PC-3 (cell line): ENCODE data around the gene CEBPZ. TPM values are rescaled to one million over a fixed set of nuclear protein-coding genes. Genes with fewer than 3 reads are reported as not detected.
A peak's percentile ranks its signal among the peaks of the same experiment; 100 is the strongest.

ENCODE experiments used
- ATAC-seq: fragments of 200-7000 bp; cut with Tn5 transposase; 2 replicates; pipeline ENCODE4 v1.9.1; 2020; ENCODE audit warnings: mild to moderate bottlenecking, moderate library complexity
- BruUV-seq: library from RNA; stranded (reverse); fragments of 400-500 nt; replicated peaks from 2 replicates; lab custom pipeline; 2021; lab: Mats Ljungman, UMichigan
- CTCF ChIA-PET: fragments of 300-600 bp; sonication (Branson Sonifier 250); formaldehyde crosslinking; loops from one replicate; lab custom pipeline; 2022; ENCODE audit warnings: antibody characterized with exemption; lab: Charles Lee
- POLR2A ChIA-PET: fragments of 300-600 bp; sonication (Branson Sonifier 250); formaldehyde crosslinking; loops from one replicate; lab custom pipeline; 2022; ENCODE audit warnings: antibody characterized with exemption; ENCODE audit not compliant: unreplicated experiment; lab: Charles Lee
- DNase-seq: peaks from one replicate; pipeline ENCODE4 v3.0.0-alpha.2; 2015
- H2AFZ ChIP-seq: fragments of 300-600 bp; sonication (generic); 2 replicates; pipeline ENCODE4 v1.6.0; 2016; ENCODE audit warnings: antibody characterized with exemption, low read length
- H3F3A ChIP-seq: fragments of 300-600 bp; sonication (generic); one replicate; pipeline ENCODE4 v1.6.0; 2017; ENCODE audit warnings: antibody characterized with exemption, low read length, control low read depth, mild to moderate bottlenecking; ENCODE audit not compliant: unreplicated experiment
- H3K27ac ChIP-seq: fragments of 300-600 bp; sonication (generic); 2 replicates; pipeline ENCODE4 v1.5.1; 2016; ENCODE audit warnings: mild to moderate bottlenecking, low read length
- H3K27me3 ChIP-seq: fragments of 300-600 bp; sonication (generic); 2 replicates; pipeline ENCODE4 v1.6.1; 2016; ENCODE audit warnings: low read length, mixed read lengths
- H3K36me3 ChIP-seq: fragments of 300-600 bp; sonication (generic); 2 replicates; pipeline ENCODE4 v1.6.1; 2016; ENCODE audit warnings: low read depth, mixed run types, low read length, mixed read lengths
- H3K4me1 ChIP-seq: fragments of 300-600 bp; sonication (generic); 2 replicates; pipeline ENCODE4 v1.5.1; 2016; ENCODE audit warnings: low read length; ENCODE audit not compliant: insufficient read depth
- H3K4me2 ChIP-seq: fragments of 300-600 bp; sonication (generic); 2 replicates; pipeline ENCODE4 v1.6.0; 2016; ENCODE audit warnings: low read length
- H3K4me3 ChIP-seq: fragments of 300-600 bp; sonication (generic); 2 replicates; pipeline ENCODE4 v1.5.1; 2016; ENCODE audit warnings: mild to moderate bottlenecking, low read length, mixed read lengths
- H3K79me2 ChIP-seq: fragments of 300-600 bp; sonication (generic); 2 replicates; pipeline ENCODE4 v1.6.1; 2017; ENCODE audit warnings: low read length, mixed read lengths
- H3K9ac ChIP-seq: fragments of 300-600 bp; sonication (generic); 2 replicates; pipeline ENCODE4 v1.6.0; 2016; ENCODE audit warnings: mild to moderate bottlenecking, low read length
- H3K9me2 ChIP-seq: fragments of 300-600 bp; sonication (generic); replicated peaks from 2 replicates; pipeline ENCODE4 v1.6.1; 2016; ENCODE audit warnings: mixed run types, low read length, mixed read lengths
- H3K9me3 ChIP-seq: fragments of 300-600 bp; sonication (generic); 2 replicates; pipeline ENCODE4 v1.6.1; 2016; ENCODE audit warnings: low read length, mixed read lengths
- H4K20me1 ChIP-seq: fragments of 300-600 bp; sonication (generic); 2 replicates; pipeline ENCODE4 v1.6.1; 2016; ENCODE audit warnings: low read length, mixed read lengths
- EZH2 ChIP-seq: fragments of 300-600 bp; sonication (generic); IDR thresholded peaks from one replicate; pipeline ENCODE4 v1.6.1; 2017; ENCODE audit warnings: antibody characterized with exemption, mild to moderate bottlenecking, low read length; ENCODE audit not compliant: unreplicated experiment
- EZH2phosphoT487 ChIP-seq: fragments of 300-600 bp; sonication (generic); IDR thresholded peaks from 2 replicates; pipeline ENCODE4 v1.6.1; 2018; ENCODE audit warnings: mild to moderate bottlenecking, antibody characterized with exemption, low read length, borderline replicate concordance
- intact Hi-C: fragments of 100-400 bp; cut with micrococcal nuclease; formaldehyde crosslinking; loops from 2 replicates; pipeline ENCODE4 v1.9.0; 2023
- total RNA-seq: library from RNA; depleted of rRNA; stranded (reverse); fragments of >200 nt; gene quantifications from 2 replicates; pipeline ENCODE4 v1.2.3, GENCODE V29; 2014; rRNA removed
- TF ChIP-seq, protein P1 (sequence below): fragments of 300-600 bp; sonication (generic); conservative IDR thresholded peaks from 2 replicates; pipeline ENCODE4 v1.5.1; 2017; ENCODE audit warnings: antibody characterized with exemption, low read depth, mild to moderate bottlenecking, low read length

Gene CEBPZ
- total RNA-seq, 1 experiment from 2014 or later, result 39.8 TPM

- H3F3A ChIP-seq, result no peaks in the 10 kb centered on the region
- ATAC-seq, result no peak
- H2AFZ ChIP-seq, result no peak overlapping the region
- H3K4me1 ChIP-seq, result peaks cover 27% of the 10 kb centered on the region
- 0 out of 2 replicates have a peak, but pooled peaks cover 7% of the 10 kb centered on the region for H4K20me1 ChIP-seq
- TF ChIP-seq, protein P1, sequence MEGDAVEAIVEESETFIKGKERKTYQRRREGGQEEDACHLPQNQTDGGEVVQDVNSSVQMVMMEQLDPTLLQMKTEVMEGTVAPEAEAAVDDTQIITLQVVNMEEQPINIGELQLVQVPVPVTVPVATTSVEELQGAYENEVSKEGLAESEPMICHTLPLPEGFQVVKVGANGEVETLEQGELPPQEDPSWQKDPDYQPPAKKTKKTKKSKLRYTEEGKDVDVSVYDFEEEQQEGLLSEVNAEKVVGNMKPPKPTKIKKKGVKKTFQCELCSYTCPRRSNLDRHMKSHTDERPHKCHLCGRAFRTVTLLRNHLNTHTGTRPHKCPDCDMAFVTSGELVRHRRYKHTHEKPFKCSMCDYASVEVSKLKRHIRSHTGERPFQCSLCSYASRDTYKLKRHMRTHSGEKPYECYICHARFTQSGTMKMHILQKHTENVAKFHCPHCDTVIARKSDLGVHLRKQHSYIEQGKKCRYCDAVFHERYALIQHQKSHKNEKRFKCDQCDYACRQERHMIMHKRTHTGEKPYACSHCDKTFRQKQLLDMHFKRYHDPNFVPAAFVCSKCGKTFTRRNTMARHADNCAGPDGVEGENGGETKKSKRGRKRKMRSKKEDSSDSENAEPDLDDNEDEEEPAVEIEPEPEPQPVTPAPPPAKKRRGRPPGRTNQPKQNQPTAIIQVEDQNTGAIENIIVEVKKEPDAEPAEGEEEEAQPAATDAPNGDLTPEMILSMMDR, result no peak
- no peak for TF ChIP-seq EZH2phosphoT487
- TF ChIP-seq EZH2, result no peak
- H3K9ac ChIP-seq, result no peak overlapping the region
- no peaks in the 10 kb centered on the region for H3K9me2 ChIP-seq
- ChIA-PET POLR2A (no interaction called here), CTCF (no interaction called here)
- no peaks in the 10 kb centered on the region for H3K27me3 ChIP-seq
- H3K36me3 ChIP-seq, result peaks cover 5% of the 10 kb centered on the region; the same call in 1 of the 2 replicates
- no peak overlapping the region for H3K4me3 ChIP-seq
- no TSS peak for BruUV-seq
- H3K4me2 ChIP-seq, result peak overlapping the region; percentile 98; the same call in 1 of the 2 replicates
- H3K79me2 ChIP-seq, result peaks cover 67% of the 10 kb centered on the region
- no peak for DNase-seq
- no peaks in the 10 kb centered on the region for H3K9me3 ChIP-seq
- intact Hi-C loops, result no loop called here
- no peak overlapping the region for H3K27ac ChIP-seq
Measured at GRCh38 chr2:37154785-37155184, 76.6 kb downstream of the CEBPZ start.

DNA sequence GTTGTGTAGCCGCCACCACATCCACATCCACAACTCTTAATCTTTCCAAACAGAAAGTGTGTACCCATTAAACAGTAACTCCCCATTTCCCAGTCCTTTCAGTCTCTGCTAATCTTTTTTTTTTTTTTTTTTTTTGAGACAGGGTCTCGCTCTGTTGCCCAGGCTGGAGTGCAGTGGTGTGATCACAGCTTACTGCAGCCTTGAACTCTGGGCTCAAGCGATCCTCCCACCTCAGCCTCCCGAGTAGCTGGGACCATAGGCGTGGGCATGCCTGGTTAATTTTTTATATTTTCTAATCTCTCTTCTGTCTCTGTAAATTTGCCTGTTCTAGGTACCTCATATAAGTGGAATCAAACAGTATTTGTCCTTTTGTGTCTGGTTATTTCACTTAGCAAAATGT lies 78.2 kb downstream of the CEBPZ start:
- no peaks in the 10 kb centered on the region for H3F3A ChIP-seq

More for the DNA sequence above, 78.2 kb downstream of the CEBPZ start:
- H3K4me3 ChIP-seq, result no peak overlapping the region
- H3K9ac ChIP-seq, result no peak overlapping the region
- H4K20me1 ChIP-seq, result 0 out of 2 replicates have a peak, but pooled peaks cover 7% of the 10 kb centered on the region
- no peak overlapping the region for H3K4me2 ChIP-seq
- POLR2A ChIA-PET, result no interaction called here
- TF ChIP-seq EZH2 (no peak), EZH2phosphoT487 (no peak)
- TF ChIP-seq, protein P1, result no peak
- intact Hi-C loops, result no loop called here
- no TSS peak for BruUV-seq
- CTCF ChIA-PET, result no interaction called here
- H3K9me3 ChIP-seq, result no peaks in the 10 kb centered on the region
- H3K4me1 ChIP-seq, result peaks cover 39% of the 10 kb centered on the region
- H2AFZ ChIP-seq, result no peak overlapping the region
- peaks cover 80% of the 10 kb centered on the region for H3K79me2 ChIP-seq
- ATAC-seq (no peak), DNase-seq (no peak)
- no peaks in the 10 kb centered on the region for H3K27me3 ChIP-seq
- no peaks in the 10 kb centered on the region for H3K9me2 ChIP-seq
- peaks cover 8% of the 10 kb centered on the region for H3K36me3 ChIP-seq
- no peak overlapping the region for H3K27ac ChIP-seq

Other genes starting within 250 kb of the CEBPZ start
- gene HEATR5B, start 147.2 kb downstream of the CEBPZ start, total RNA-seq, result 10.0 and 13.0 TPM in 2 replicates
- gene GPATCH11, start 147.1 kb downstream of the CEBPZ start, total RNA-seq, result 4.5 and 5.2 TPM in 2 replicates
- gene EIF2AK2, start 74.6 kb downstream of the CEBPZ start, total RNA-seq, result 29.3 and 30.9 TPM in 2 replicates
- gene SULT6B1, start 42.9 kb downstream of the CEBPZ start, total RNA-seq, result not detected in 2 replicates
- 30.8 and 43.8 TPM in 2 replicates for gene CEBPZOS, start 35.1 kb downstream of the CEBPZ start, total RNA-seq
- 12.3 and 13.2 TPM in 2 replicates for gene NDUFAF7, start 62 bp upstream of the CEBPZ start, total RNA-seq
- gene PRKD3, start 93.2 kb upstream of the CEBPZ start, total RNA-seq, result 26.4 and 27.2 TPM in 2 replicates
- gene QPCT, start 113.0 kb upstream of the CEBPZ start, total RNA-seq, result not detected in 2 replicates